ENCODE data around the gene MAD1L1. TPM values are rescaled to one million over a fixed set of nuclear protein-coding genes. Genes with fewer than 3 reads are reported as not detected.

The MAD1L1 gene
- total RNA-seq, 1 experiment from 2014 or later = 38.5 TPM

GRCh38 chr7:1855725-1856160 is 377.0 kb downstream of the MAD1L1 start:
- ATAC-seq = no peak
- DNase-seq (ENCODE audit: low read depth, low spot score) = no peak
- ChIA-PET CTCF (no interaction called here), POLR2A (no interaction called here), RAD21 (ENCODE audit: low non-redundant PET in 1 of 2, low total read pairs in 2 of 2, uncharacterized antibody in 2 of 2, unreplicated experiment in 2 of 2) (no interaction called here)
- no TSS peak for BruUV-seq (replicated peaks)
- Histone ChIP-seq H3K9ac (ENCODE audit: low read length) (no peak overlapping the region), H3K4me1 (ENCODE audit: control insufficient read depth in 1 of 2, insufficient read depth in 2 of 2, low read length in 2 of 2) (no peaks in the 10 kb centered on the region), H3K79me2 (ENCODE audit: insufficient read depth, low read length) (no peaks in the 10 kb centered on the region), H3K27ac (ENCODE audit: low read depth, low read length) (no peak overlapping the region), H4K20me1 (ENCODE audit: insufficient read depth) (no peaks in the 10 kb centered on the region), H2AFZ (ENCODE audit: low read depth, low read length, poor library complexity, severe bottlenecking) (no peak overlapping the region), H3K9me2 (ENCODE audit: insufficient read depth) (no peaks in the 10 kb centered on the region), H3K4me2 (ENCODE audit: low read length) (no peak overlapping the region), H3K4me3 (replicated peaks in 1 of 2; ENCODE audit: low read depth in 1 of 2, low read length in 2 of 2) (no peak overlapping the region), H3K9me3 (ENCODE audit: control insufficient read depth in 1 of 2, insufficient read depth in 1 of 2, low read depth in 1 of 2, low read length in 2 of 2) (no peaks in the 10 kb centered on the region), H3K27me3 (ENCODE audit: insufficient read depth, low read length) (no peaks in the 10 kb centered on the region), H3K36me3 (ENCODE audit: control insufficient read depth in 1 of 2, insufficient read depth in 2 of 2, low read length in 2 of 2) (no peaks in the 10 kb centered on the region)
- TF ChIP-seq ELF1 (IDR thresholded peaks at IDR 0.05; ENCODE audit: borderline replicate concordance, low read depth) (no peak), CEBPB (IDR thresholded peaks at IDR 0.05; ENCODE audit: low read depth) (no peak)
- intact Hi-C loops (cut with micrococcal nuclease) = no loop called here

- Histone ChIP-seq H3K4me1 (ENCODE audit: control insufficient read depth in 1 of 2, insufficient read depth in 2 of 2, low read length in 2 of 2) (no peaks in the 10 kb centered on the region), H3K9ac (ENCODE audit: low read length) (no peak overlapping the region), H3K9me2 (ENCODE audit: insufficient read depth) (no peaks in the 10 kb centered on the region), H3K27ac (ENCODE audit: low read depth, low read length) (no peak overlapping the region), H3K4me3 (replicated peaks in 1 of 2; ENCODE audit: low read depth in 1 of 2, low read length in 2 of 2) (no peak overlapping the region), H3K79me2 (ENCODE audit: insufficient read depth, low read length) (no peaks in the 10 kb centered on the region), H3K36me3 (ENCODE audit: control insufficient read depth in 1 of 2, insufficient read depth in 2 of 2, low read length in 2 of 2) (no peaks in the 10 kb centered on the region), H4K20me1 (ENCODE audit: insufficient read depth) (no peaks in the 10 kb centered on the region), H3K9me3 (ENCODE audit: control insufficient read depth in 1 of 2, insufficient read depth in 1 of 2, low read depth in 1 of 2, low read length in 2 of 2) (no peaks in the 10 kb centered on the region), H3K27me3 (ENCODE audit: insufficient read depth, low read length) (no peaks in the 10 kb centered on the region), H2AFZ (ENCODE audit: low read depth, low read length, poor library complexity, severe bottlenecking) (no peak overlapping the region), H3K4me2 (ENCODE audit: low read length) (no peak overlapping the region)
- ChIA-PET CTCF (no interaction called here), RAD21 (ENCODE audit: low non-redundant PET in 1 of 2, low total read pairs in 2 of 2, uncharacterized antibody in 2 of 2, unreplicated experiment in 2 of 2) (no interaction called here), POLR2A (no interaction called here)
- TF ChIP-seq EZH2 (IDR thresholded peaks at IDR 0.05) (no peak), CEBPB (IDR thresholded peaks at IDR 0.05; ENCODE audit: low read depth) (no peak), FOSL1 (IDR thresholded peaks at IDR 0.05; ENCODE audit: low read depth) (no peak), ZNF274 (IDR thresholded peaks at IDR 0.05; ENCODE audit: low read depth, low read length) (no peak), YY1 (IDR thresholded peaks at IDR 0.05; ENCODE audit: extremely low read depth, insufficient replicate concordance, low read depth, low read length) (no peak), POLR2AphosphoS5 (IDR thresholded peaks at IDR 0.05; ENCODE audit: low read depth, low read length) (no peak), EGR1 (IDR thresholded peaks at IDR 0.05; ENCODE audit: low read depth) (no peak), EZH2phosphoT487 (IDR thresholded peaks at IDR 0.05; ENCODE audit: borderline replicate concordance) (no peak)
- TF ChIP-seq, protein P1, sequence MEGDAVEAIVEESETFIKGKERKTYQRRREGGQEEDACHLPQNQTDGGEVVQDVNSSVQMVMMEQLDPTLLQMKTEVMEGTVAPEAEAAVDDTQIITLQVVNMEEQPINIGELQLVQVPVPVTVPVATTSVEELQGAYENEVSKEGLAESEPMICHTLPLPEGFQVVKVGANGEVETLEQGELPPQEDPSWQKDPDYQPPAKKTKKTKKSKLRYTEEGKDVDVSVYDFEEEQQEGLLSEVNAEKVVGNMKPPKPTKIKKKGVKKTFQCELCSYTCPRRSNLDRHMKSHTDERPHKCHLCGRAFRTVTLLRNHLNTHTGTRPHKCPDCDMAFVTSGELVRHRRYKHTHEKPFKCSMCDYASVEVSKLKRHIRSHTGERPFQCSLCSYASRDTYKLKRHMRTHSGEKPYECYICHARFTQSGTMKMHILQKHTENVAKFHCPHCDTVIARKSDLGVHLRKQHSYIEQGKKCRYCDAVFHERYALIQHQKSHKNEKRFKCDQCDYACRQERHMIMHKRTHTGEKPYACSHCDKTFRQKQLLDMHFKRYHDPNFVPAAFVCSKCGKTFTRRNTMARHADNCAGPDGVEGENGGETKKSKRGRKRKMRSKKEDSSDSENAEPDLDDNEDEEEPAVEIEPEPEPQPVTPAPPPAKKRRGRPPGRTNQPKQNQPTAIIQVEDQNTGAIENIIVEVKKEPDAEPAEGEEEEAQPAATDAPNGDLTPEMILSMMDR (IDR thresholded peaks at IDR 0.05 in 2 of 3, conservative IDR thresholded peaks at IDR 0.05 in 1 of 3; ENCODE audit: borderline replicate concordance in 1 of 3, insufficient read depth in 1 of 3, low read depth in 2 of 3, low read length in 2 of 3) = no peak
- TF ChIP-seq, protein P2, sequence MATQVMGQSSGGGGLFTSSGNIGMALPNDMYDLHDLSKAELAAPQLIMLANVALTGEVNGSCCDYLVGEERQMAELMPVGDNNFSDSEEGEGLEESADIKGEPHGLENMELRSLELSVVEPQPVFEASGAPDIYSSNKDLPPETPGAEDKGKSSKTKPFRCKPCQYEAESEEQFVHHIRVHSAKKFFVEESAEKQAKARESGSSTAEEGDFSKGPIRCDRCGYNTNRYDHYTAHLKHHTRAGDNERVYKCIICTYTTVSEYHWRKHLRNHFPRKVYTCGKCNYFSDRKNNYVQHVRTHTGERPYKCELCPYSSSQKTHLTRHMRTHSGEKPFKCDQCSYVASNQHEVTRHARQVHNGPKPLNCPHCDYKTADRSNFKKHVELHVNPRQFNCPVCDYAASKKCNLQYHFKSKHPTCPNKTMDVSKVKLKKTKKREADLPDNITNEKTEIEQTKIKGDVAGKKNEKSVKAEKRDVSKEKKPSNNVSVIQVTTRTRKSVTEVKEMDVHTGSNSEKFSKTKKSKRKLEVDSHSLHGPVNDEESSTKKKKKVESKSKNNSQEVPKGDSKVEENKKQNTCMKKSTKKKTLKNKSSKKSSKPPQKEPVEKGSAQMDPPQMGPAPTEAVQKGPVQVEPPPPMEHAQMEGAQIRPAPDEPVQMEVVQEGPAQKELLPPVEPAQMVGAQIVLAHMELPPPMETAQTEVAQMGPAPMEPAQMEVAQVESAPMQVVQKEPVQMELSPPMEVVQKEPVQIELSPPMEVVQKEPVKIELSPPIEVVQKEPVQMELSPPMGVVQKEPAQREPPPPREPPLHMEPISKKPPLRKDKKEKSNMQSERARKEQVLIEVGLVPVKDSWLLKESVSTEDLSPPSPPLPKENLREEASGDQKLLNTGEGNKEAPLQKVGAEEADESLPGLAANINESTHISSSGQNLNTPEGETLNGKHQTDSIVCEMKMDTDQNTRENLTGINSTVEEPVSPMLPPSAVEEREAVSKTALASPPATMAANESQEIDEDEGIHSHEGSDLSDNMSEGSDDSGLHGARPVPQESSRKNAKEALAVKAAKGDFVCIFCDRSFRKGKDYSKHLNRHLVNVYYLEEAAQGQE (IDR thresholded peaks at IDR 0.05; ENCODE audit: low read depth) = no peak
- TF ChIP-seq, protein P3, sequence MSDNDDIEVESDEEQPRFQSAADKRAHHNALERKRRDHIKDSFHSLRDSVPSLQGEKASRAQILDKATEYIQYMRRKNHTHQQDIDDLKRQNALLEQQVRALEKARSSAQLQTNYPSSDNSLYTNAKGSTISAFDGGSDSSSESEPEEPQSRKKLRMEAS (IDR thresholded peaks at IDR 0.05) = no peak
- BruUV-seq (replicated peaks) = no TSS peak
- intact Hi-C loops (cut with micrococcal nuclease) = no loop called here
- no peak for ATAC-seq
- DNase-seq (ENCODE audit: low read depth, low spot score) = no peak
Measured at GRCh38 chr7:1854866-1855724, 377.6 kb downstream of the MAD1L1 start.
